GM23338 (cell line): ENCODE results near the gene COX5B. TPM values are rescaled to one million over a fixed set of nuclear protein-coding genes. Genes with fewer than 3 reads are reported as not detected.

Experiments
- ATAC-seq: fragments of 200-7000 bp; cut with Tn5 transposase; 3 replicates; pipeline ENCODE4 v1.9.1; 2020
- DNase-seq: peaks from one replicate; pipeline ENCODE4 v3.0.0-alpha.2; 2015; ENCODE audit warnings: low spot score
- H2AFZ ChIP-seq: fragments of 200-600 bp; sonication (generic); 2 replicates; pipeline ENCODE4 v1.8.0; 2016; ENCODE audit warnings: antibody characterized with exemption, mild to moderate bottlenecking, moderate library complexity
- H3F3A ChIP-seq: fragments of 200-600 bp; sonication (generic); replicated peaks from 2 replicates; pipeline ENCODE4 v1.8.0; 2017; ENCODE audit warnings: antibody characterized with exemption, mixed run types, low read depth
- H3K27ac ChIP-seq: fragments of 200-600 bp; sonication (generic); 2 replicates; pipeline ENCODE4 v1.6.1; 2016; ENCODE audit warnings: low read depth
- H3K27me3 ChIP-seq: fragments of 200-600 bp; sonication (generic); 2 replicates; pipeline ENCODE4 v1.8.0; 2016; ENCODE audit warnings: mild to moderate bottlenecking, mixed run types, moderate library complexity; ENCODE audit not compliant: insufficient read depth
- H3K36me3 ChIP-seq: fragments of 200-600 bp; sonication (generic); 2 replicates; pipeline ENCODE4 v1.8.0; 2016; ENCODE audit warnings: mild to moderate bottlenecking; ENCODE audit not compliant: insufficient read depth
- H3K4me1 ChIP-seq: fragments of 200-600 bp; sonication (generic); 2 replicates; pipeline ENCODE4 v1.8.0; 2016; ENCODE audit warnings: mild to moderate bottlenecking, moderate library complexity; ENCODE audit not compliant: insufficient read depth
- H3K4me2 ChIP-seq: fragments of 200-600 bp; sonication (generic); 2 replicates; pipeline ENCODE4 v1.7.1; 2017; ENCODE audit warnings: mixed run types
- H3K4me3 ChIP-seq: fragments of 200-600 bp; sonication (generic); 2 replicates; pipeline ENCODE4 v1.6.1; 2016; ENCODE audit warnings: mixed run types
- H3K79me2 ChIP-seq: fragments of 200-600 bp; sonication (generic); replicated peaks from 2 replicates; pipeline ENCODE4 v1.8.0; 2017; ENCODE audit warnings: mild to moderate bottlenecking; ENCODE audit not compliant: insufficient read depth
- H3K9me2 ChIP-seq: fragments of 200-600 bp; sonication (generic); 2 replicates; pipeline ENCODE4 v1.8.0; 2017; ENCODE audit not compliant: insufficient read depth
- H4K20me1 ChIP-seq: fragments of 200-600 bp; sonication (generic); replicated peaks from 2 replicates; pipeline ENCODE4 v1.8.0; 2017; ENCODE audit warnings: mild to moderate bottlenecking; ENCODE audit not compliant: insufficient read depth
- H3K27ac Mint-ChIP-seq: 2 replicates; pipeline ENCODE4 v1.8.0; 2020; ENCODE audit warnings: inconsistent platforms, mild to moderate bottlenecking, moderate library complexity, mixed read lengths
- H3K27me3 Mint-ChIP-seq: 3 replicates; pipeline ENCODE4 v1.8.0; 2022; ENCODE audit warnings: low read depth, mild to moderate bottlenecking, moderate library complexity, mixed read lengths, inconsistent platforms; ENCODE audit not compliant: insufficient read depth, poor library complexity
- H3K36me3 Mint-ChIP-seq: 3 replicates; pipeline ENCODE4 v1.8.0; 2021; ENCODE audit warnings: low read depth, mild to moderate bottlenecking, inconsistent platforms, moderate library complexity, mixed read lengths
- H3K4me1 Mint-ChIP-seq: 3 replicates; pipeline ENCODE4 v1.8.0; 2020; ENCODE audit warnings: mild to moderate bottlenecking, inconsistent platforms, mixed read lengths
- H3K4me3 Mint-ChIP-seq: 3 replicates; pipeline ENCODE4 v1.8.0; 2021; ENCODE audit warnings: moderate library complexity, mild to moderate bottlenecking, inconsistent platforms, mixed read lengths
- H3K9me3 Mint-ChIP-seq: 3 replicates; pipeline ENCODE4 v1.8.0; 2020; ENCODE audit warnings: moderate library complexity, mild to moderate bottlenecking, inconsistent platforms, mixed read lengths
- NANOG ChIP-seq: IDR thresholded peaks from 2 replicates; pipeline ENCODE4 v1.6.1; 2016; ENCODE audit warnings: antibody characterized with exemption, borderline replicate concordance
- POLR2AphosphoS5 ChIP-seq: IDR thresholded peaks from 2 replicates; pipeline ENCODE4 v1.6.1; 2016; ENCODE audit warnings: antibody characterized with exemption, low read depth
- ZNF114 ChIP-seq: fragments of 250-450 bp; sonication (Bioruptor Pico); IDR thresholded peaks from 2 replicates; pipeline ENCODE4 v1.5.0; 2020; ENCODE audit warnings: mild to moderate bottlenecking, moderate library complexity
- polyA plus RNA-seq: library from polyadenylated mRNA; unstranded; fragments of >200 nt; fragmentation: Nextera tagmentation; extraction: Ambion mirVana; gene quantifications from 2 replicates; pipeline ENCODE4 v1.2.1, GENCODE V29; 2016
- total RNA-seq: library from RNA; depleted of rRNA; stranded (reverse); fragments of >200 nt; shearing (Covaris generic); gene quantifications from 2 replicates; pipeline ENCODE4 v1.2.3, GENCODE V29; 2014
- TF ChIP-seq, protein P1 (sequence below): fragments of 250-450 bp; sonication (Bioruptor Pico); IDR thresholded peaks from 2 replicates; pipeline ENCODE4 v1.5.0; 2020; ENCODE audit warnings: mild to moderate bottlenecking, moderate library complexity
- TF ChIP-seq, protein P2 (sequence below): IDR thresholded peaks from 2 replicates; pipeline ENCODE4 v1.6.1; 2016; ENCODE audit warnings: antibody characterized with exemption
- TF ChIP-seq, protein P3 (sequence below), 2 experiments: fragments of 200-600 bp in 1 of 2; sonication (generic) in 1 of 2; conservative IDR thresholded peaks; 2 replicates each; pipeline versions ENCODE4 v1.5.1 to v1.6.1; 2016 to 2017; ENCODE audit warnings: antibody characterized with exemption in 2 of 2, low read depth in 2 of 2, mild to moderate bottlenecking in 2 of 2, moderate library complexity in 1 of 2

The COX5B gene
- total and polyA plus RNA-seq, 2 experiments from 2014 or later, result 260 to 666 TPM

DNA sequence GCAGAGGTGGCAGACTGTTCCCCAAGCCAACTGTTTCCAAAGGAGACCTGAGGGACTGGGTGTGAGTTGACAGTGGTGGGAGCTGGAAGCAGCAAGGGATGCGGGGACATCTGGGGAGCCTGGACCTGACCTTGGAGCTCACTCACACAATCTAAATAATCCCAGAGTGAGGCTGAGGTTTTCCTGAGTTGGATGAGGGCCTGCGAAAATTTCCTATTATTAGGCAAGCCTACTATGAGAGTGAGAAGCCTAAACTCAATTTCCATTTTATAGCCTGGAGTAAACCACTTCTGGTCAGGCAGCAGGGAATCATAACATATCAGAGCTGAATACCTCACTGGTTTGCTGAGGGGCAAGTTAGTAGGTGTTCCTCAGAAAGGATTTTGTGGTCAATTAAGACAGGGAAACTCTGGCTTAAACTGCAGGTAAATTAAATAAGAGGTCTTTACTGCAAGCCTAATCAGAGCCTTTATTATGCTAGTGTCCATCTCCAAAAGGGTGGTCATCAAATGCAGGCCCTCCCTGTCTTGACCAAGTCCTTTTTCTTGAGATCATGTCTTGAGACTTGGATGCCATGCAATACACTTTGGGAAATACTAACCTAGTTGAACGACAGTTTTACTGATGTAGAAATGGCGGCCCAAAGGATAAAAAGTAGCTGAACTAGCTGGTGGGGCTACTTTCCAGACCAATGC lies 1.7 kb upstream of the COX5B start:
- H3K4me3 Mint-ChIP-seq, result no peak overlapping the region
- Histone ChIP-seq H3K4me1 (peaks cover 6% of the 10 kb centered on the region; the same call in 1 of the 2 replicates), H4K20me1 (no peaks in the 10 kb centered on the region), H3K79me2 (peaks cover 14% of the 10 kb centered on the region), H3K36me3 (peaks cover 20% of the 10 kb centered on the region), H3K27ac (0 out of 2 replicates have a peak overlapping the region, but pooled peaks have one; percentile 75), H3F3A (no peaks in the 10 kb centered on the region), H3K9me2 (no peaks in the 10 kb centered on the region), H3K4me2 (no peak overlapping the region; the same call in 1 of the 2 replicates), H3K4me3 (no peak overlapping the region), H3K27me3 (no peaks in the 10 kb centered on the region), H2AFZ (no peak overlapping the region)
- no peak for TF ChIP-seq ZNF114 (CRISPR knock-in tag)
- TF ChIP-seq, protein P1, sequence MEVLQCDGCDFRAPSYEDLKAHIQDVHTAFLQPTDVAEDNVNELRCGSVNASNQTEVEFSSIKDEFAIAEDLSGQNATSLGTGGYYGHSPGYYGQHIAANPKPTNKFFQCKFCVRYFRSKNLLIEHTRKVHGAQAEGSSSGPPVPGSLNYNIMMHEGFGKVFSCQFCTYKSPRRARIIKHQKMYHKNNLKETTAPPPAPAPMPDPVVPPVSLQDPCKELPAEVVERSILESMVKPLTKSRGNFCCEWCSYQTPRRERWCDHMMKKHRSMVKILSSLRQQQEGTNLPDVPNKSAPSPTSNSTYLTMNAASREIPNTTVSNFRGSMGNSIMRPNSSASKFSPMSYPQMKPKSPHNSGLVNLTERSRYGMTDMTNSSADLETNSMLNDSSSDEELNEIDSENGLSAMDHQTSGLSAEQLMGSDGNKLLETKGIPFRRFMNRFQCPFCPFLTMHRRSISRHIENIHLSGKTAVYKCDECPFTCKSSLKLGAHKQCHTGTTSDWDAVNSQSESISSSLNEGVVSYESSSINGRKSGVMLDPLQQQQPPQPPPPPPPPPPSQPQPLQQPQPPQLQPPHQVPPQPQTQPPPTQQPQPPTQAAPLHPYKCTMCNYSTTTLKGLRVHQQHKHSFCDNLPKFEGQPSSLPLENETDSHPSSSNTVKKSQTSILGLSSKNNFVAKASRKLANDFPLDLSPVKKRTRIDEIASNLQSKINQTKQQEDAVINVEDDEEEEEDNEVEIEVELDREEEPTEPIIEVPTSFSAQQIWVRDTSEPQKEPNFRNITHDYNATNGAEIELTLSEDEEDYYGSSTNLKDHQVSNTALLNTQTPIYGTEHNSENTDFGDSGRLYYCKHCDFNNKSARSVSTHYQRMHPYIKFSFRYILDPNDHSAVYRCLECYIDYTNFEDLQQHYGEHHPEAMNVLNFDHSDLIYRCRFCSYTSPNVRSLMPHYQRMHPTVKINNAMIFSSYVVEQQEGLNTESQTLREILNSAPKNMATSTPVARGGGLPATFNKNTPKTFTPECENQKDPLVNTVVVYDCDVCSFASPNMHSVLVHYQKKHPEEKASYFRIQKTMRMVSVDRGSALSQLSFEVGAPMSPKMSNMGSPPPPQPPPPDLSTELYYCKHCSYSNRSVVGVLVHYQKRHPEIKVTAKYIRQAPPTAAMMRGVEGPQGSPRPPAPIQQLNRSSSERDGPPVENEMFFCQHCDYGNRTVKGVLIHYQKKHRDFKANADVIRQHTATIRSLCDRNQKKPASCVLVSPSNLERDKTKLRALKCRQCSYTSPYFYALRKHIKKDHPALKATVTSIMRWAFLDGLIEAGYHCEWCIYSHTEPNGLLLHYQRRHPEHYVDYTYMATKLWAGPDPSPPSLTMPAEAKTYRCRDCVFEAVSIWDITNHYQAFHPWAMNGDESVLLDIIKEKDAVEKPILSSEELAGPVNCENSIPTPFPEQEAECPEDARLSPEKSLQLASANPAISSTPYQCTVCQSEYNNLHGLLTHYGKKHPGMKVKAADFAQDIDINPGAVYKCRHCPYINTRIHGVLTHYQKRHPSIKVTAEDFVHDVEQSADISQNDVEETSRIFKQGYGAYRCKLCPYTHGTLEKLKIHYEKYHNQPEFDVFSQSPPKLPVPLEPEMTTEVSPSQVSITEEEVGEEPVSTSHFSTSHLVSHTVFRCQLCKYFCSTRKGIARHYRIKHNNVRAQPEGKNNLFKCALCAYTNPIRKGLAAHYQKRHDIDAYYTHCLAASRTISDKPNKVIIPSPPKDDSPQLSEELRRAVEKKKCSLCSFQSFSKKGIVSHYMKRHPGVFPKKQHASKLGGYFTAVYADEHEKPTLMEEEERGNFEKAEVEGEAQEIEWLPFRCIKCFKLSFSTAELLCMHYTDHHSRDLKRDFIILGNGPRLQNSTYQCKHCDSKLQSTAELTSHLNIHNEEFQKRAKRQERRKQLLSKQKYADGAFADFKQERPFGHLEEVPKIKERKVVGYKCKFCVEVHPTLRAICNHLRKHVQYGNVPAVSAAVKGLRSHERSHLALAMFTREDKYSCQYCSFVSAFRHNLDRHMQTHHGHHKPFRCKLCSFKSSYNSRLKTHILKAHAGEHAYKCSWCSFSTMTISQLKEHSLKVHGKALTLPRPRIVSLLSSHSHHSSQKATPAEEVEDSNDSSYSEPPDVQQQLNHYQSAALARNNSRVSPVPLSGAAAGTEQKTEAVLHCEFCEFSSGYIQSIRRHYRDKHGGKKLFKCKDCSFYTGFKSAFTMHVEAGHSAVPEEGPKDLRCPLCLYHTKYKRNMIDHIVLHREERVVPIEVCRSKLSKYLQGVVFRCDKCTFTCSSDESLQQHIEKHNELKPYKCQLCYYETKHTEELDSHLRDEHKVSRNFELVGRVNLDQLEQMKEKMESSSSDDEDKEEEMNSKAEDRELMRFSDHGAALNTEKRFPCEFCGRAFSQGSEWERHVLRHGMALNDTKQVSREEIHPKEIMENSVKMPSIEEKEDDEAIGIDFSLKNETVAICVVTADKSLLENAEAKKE, result no peak
- ATAC-seq, result no peak
- DNase-seq, result no peak
- no peak overlapping the region for H3K27ac Mint-ChIP-seq
- peaks cover 5% of the 10 kb centered on the region; the same call in 2 of the 3 replicates for H3K4me1 Mint-ChIP-seq
- H3K9me3 Mint-ChIP-seq, result no peaks in the 10 kb centered on the region; the same call in 2 of the 3 replicates
- peaks cover 5% of the 10 kb centered on the region for H3K27me3 Mint-ChIP-seq
- peaks cover 25% of the 10 kb centered on the region for H3K36me3 Mint-ChIP-seq

DNA sequence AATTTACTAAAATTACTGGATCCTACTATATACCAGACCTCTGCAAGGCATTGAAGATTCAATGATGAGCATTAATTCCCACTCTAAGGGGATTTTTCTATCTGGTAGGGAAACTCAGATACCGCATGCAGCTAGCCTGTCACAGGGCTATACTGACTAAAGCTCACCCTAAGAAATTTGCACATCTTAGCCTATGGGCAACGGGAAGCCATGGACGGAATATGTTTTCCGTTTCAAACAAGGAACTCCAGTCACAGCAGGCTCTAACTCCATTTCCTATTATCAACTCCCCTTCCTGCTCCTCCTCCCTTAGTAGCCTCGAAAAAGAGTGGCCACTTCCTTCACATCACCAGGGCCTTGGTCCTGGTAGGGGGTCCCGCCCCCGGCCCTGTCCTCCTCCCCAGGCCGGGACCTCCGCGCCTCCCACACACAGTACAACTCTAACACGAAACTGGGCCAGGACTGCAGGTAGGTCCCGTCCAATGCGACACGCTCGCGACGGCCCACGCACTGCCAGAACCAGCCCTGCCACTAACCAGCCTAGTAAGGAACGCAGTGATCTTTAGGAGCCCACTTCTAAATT lies 659 bp upstream of the COX5B start:
- peak overlapping the region; percentile 78 for H3K4me3 ChIP-seq
- peak overlapping the region; percentile 99 for H3K27ac Mint-ChIP-seq
- peak overlapping the region; percentile 76 for H2AFZ ChIP-seq
- DNase-seq (peak; percentile 49), ATAC-seq (peak; percentile 56)
- no peaks in the 10 kb centered on the region for H4K20me1 ChIP-seq
- H3K9me3 Mint-ChIP-seq, result no peaks in the 10 kb centered on the region; the same call in 2 of the 3 replicates
- H3F3A ChIP-seq, result no peaks in the 10 kb centered on the region
- H3K4me3 Mint-ChIP-seq, result peak overlapping the region; percentile 96
- H3K36me3 Mint-ChIP-seq, result peaks cover 33% of the 10 kb centered on the region
- H3K4me1 Mint-ChIP-seq, result peaks cover 5% of the 10 kb centered on the region; the same call in 2 of the 3 replicates
- H3K4me1 ChIP-seq, result peaks cover 6% of the 10 kb centered on the region; the same call in 1 of the 2 replicates
- no peaks in the 10 kb centered on the region for H3K27me3 ChIP-seq
- H3K36me3 ChIP-seq, result peaks cover 20% of the 10 kb centered on the region
- no peaks in the 10 kb centered on the region for H3K9me2 ChIP-seq
- H3K4me2 ChIP-seq, result peak overlapping the region; percentile 81
- H3K27ac ChIP-seq, result peak overlapping the region; percentile 75
- peaks cover 5% of the 10 kb centered on the region for H3K27me3 Mint-ChIP-seq
- peaks cover 14% of the 10 kb centered on the region for H3K79me2 ChIP-seq
- no peak for TF ChIP-seq NANOG
- TF ChIP-seq, protein P2, sequence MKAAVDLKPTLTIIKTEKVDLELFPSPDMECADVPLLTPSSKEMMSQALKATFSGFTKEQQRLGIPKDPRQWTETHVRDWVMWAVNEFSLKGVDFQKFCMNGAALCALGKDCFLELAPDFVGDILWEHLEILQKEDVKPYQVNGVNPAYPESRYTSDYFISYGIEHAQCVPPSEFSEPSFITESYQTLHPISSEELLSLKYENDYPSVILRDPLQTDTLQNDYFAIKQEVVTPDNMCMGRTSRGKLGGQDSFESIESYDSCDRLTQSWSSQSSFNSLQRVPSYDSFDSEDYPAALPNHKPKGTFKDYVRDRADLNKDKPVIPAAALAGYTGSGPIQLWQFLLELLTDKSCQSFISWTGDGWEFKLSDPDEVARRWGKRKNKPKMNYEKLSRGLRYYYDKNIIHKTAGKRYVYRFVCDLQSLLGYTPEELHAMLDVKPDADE, result no peak
- TF ChIP-seq POLR2AphosphoS5, result no peak
- TF ChIP-seq, protein P3, sequence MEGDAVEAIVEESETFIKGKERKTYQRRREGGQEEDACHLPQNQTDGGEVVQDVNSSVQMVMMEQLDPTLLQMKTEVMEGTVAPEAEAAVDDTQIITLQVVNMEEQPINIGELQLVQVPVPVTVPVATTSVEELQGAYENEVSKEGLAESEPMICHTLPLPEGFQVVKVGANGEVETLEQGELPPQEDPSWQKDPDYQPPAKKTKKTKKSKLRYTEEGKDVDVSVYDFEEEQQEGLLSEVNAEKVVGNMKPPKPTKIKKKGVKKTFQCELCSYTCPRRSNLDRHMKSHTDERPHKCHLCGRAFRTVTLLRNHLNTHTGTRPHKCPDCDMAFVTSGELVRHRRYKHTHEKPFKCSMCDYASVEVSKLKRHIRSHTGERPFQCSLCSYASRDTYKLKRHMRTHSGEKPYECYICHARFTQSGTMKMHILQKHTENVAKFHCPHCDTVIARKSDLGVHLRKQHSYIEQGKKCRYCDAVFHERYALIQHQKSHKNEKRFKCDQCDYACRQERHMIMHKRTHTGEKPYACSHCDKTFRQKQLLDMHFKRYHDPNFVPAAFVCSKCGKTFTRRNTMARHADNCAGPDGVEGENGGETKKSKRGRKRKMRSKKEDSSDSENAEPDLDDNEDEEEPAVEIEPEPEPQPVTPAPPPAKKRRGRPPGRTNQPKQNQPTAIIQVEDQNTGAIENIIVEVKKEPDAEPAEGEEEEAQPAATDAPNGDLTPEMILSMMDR (conservative IDR thresholded peaks at IDR 0.05; ENCODE audit: low read depth in 2 of 2), result no peak
